Measurements from ENCODE around the gene ARID3C. TPM values are rescaled to one million over a fixed set of nuclear protein-coding genes. Genes with fewer than 3 reads are reported as not detected.

The ARID3C gene
- total and polyA plus RNA-seq, 2 donors from 2014 or later: not detected

- no peak for DNase-seq
- Histone ChIP-seq H3K9ac (ENCODE audit: low read length in 3 of 3) (no peak overlapping the region), H3K4me1 (ENCODE audit: control insufficient read depth in 2 of 3, insufficient read depth in 2 of 3, low read depth in 1 of 3, low read length in 3 of 3) (no peaks in the 10 kb centered on the region), H3K9me3 (ENCODE audit: control insufficient read depth in 2 of 3, insufficient read depth in 1 of 3, low read length in 3 of 3) (no peaks in the 10 kb centered on the region), H3K4me3 (ENCODE audit: low read length in 3 of 3) (no peak overlapping the region), H3K27me3 (ENCODE audit: control insufficient read depth, insufficient read depth, low read length) (no peaks in the 10 kb centered on the region), H3K36me3 (ENCODE audit: control insufficient read depth in 2 of 3, insufficient read depth in 3 of 3, low read length in 3 of 3) (no peaks in the 10 kb centered on the region), H3K27ac (ENCODE audit: low read depth in 2 of 2, low read length in 2 of 2) (no peak overlapping the region)
- TF ChIP-seq, protein P1, sequence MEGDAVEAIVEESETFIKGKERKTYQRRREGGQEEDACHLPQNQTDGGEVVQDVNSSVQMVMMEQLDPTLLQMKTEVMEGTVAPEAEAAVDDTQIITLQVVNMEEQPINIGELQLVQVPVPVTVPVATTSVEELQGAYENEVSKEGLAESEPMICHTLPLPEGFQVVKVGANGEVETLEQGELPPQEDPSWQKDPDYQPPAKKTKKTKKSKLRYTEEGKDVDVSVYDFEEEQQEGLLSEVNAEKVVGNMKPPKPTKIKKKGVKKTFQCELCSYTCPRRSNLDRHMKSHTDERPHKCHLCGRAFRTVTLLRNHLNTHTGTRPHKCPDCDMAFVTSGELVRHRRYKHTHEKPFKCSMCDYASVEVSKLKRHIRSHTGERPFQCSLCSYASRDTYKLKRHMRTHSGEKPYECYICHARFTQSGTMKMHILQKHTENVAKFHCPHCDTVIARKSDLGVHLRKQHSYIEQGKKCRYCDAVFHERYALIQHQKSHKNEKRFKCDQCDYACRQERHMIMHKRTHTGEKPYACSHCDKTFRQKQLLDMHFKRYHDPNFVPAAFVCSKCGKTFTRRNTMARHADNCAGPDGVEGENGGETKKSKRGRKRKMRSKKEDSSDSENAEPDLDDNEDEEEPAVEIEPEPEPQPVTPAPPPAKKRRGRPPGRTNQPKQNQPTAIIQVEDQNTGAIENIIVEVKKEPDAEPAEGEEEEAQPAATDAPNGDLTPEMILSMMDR (IDR thresholded peaks at IDR 0.05; ENCODE audit: borderline replicate concordance, extremely low read depth, insufficient read depth): no peak
- FAIRE-seq: no peak
- intact Hi-C loops (cut with DNase I): no loop called here
Measured at GRCh38 chr9:34674440-34674839, 45.6 kb upstream of the ARID3C start.

- DNase-seq: no peak
- H3K4me3 ChIP-seq (ENCODE audit: low read length in 3 of 3): no peak overlapping the region
- intact Hi-C loops (cut with DNase I): no loop called here
- H3K9ac ChIP-seq (ENCODE audit: low read length in 3 of 3): no peak overlapping the region
- no peaks in the 10 kb centered on the region for H3K36me3 ChIP-seq (ENCODE audit: control insufficient read depth in 2 of 3, insufficient read depth in 3 of 3, low read length in 3 of 3)
- no peaks in the 10 kb centered on the region for H3K27me3 ChIP-seq (ENCODE audit: control insufficient read depth, insufficient read depth, low read length)
- FAIRE-seq: no peak
- no peak overlapping the region for H3K27ac ChIP-seq (ENCODE audit: low read depth in 2 of 2, low read length in 2 of 2)
- H3K9me3 ChIP-seq (ENCODE audit: control insufficient read depth in 2 of 3, insufficient read depth in 1 of 3, low read length in 3 of 3): no peaks in the 10 kb centered on the region
- TF ChIP-seq, protein P1 (IDR thresholded peaks at IDR 0.05; ENCODE audit: borderline replicate concordance, extremely low read depth, insufficient read depth): no peak
- H3K4me1 ChIP-seq (ENCODE audit: control insufficient read depth in 2 of 3, insufficient read depth in 2 of 3, low read depth in 1 of 3, low read length in 3 of 3): peaks cover 0 to under 1% (median 0%) of the 10 kb centered on the region in 3 donors
Measured at GRCh38 chr9:34671307-34671706, 42.4 kb upstream of the ARID3C start.

GRCh38 chr9:34669809-34670562 lies 41.1 kb upstream of the ARID3C start:
- Histone ChIP-seq H3K4me1 (ENCODE audit: control insufficient read depth in 2 of 3, insufficient read depth in 2 of 3, low read depth in 1 of 3, low read length in 3 of 3) (peaks cover 0 to 2% (median 0%) of the 10 kb centered on the region in 3 donors), H3K9me3 (ENCODE audit: control insufficient read depth in 2 of 3, insufficient read depth in 1 of 3, low read length in 3 of 3) (no peaks in the 10 kb centered on the region), H3K4me3 (ENCODE audit: low read length in 3 of 3) (no peak overlapping the region), H3K9ac (ENCODE audit: low read length in 3 of 3) (no peak overlapping the region), H3K27me3 (ENCODE audit: control insufficient read depth, insufficient read depth, low read length) (no peaks in the 10 kb centered on the region), H3K36me3 (ENCODE audit: control insufficient read depth in 2 of 3, insufficient read depth in 3 of 3, low read length in 3 of 3) (no peaks in the 10 kb centered on the region), H3K27ac (ENCODE audit: low read depth in 2 of 2, low read length in 2 of 2) (no peak overlapping the region)
- intact Hi-C loops (cut with DNase I): no loop called here
- DNase-seq (no peak), FAIRE-seq (no peak)
- TF ChIP-seq, protein P1 (IDR thresholded peaks at IDR 0.05; ENCODE audit: borderline replicate concordance, extremely low read depth, insufficient read depth): no peak

All from kidney (tissue), 14 donors.